Endothelial cell of umbilical vein (primary cell): Measurements from ENCODE around the gene TRIM2. TPM values are rescaled to one million over a fixed set of nuclear protein-coding genes. Genes with fewer than 3 reads are reported as not detected.

ENCODE experiments used
- BruUV-seq: library from RNA; stranded (reverse); fragments of 400-500 nt; replicated peaks from 2 replicates; lab custom pipeline; 2021; lab: Mats Ljungman, UMichigan
- CTCF ChIA-PET: fragments of 300-600, 350-600 bp; sonication (Branson Sonifier 250); formaldehyde crosslinking; loops from one replicate; lab custom pipeline; 2021; ENCODE audit warnings: antibody characterized with exemption, inconsistent platforms; lab: Charles Lee
- POLR2A ChIA-PET: fragments of 300-600, 350-600 bp; sonication (Branson Sonifier 250); formaldehyde crosslinking; loops from one replicate; lab custom pipeline; 2021; ENCODE audit warnings: antibody characterized with exemption, inconsistent platforms; lab: Charles Lee
- DNase-seq: peaks from one replicate; pipeline ENCODE4 v3.0.0-alpha.2; 2011; ENCODE audit warnings: low read depth, low spot score
- FAIRE-seq: peaks from 2 replicates; lab custom pipeline; 2011; peaks lifted over from hg19 to GRCh38; lab: Jason Lieb, UNC
- H2AFZ ChIP-seq: 2 replicates; pipeline ENCODE4 v1.6.0; 2012; ENCODE audit warnings: low read depth, low read length, control low read depth, inconsistent platforms
- H3K27ac ChIP-seq: 2 replicates; pipeline ENCODE4 v1.5.1; 2011; ENCODE audit warnings: low read depth, mild to moderate bottlenecking, control low read depth, low read length, moderate library complexity; ENCODE audit not compliant: insufficient read depth
- H3K27me3 ChIP-seq, 2 experiments: 2 replicates each; pipeline versions ENCODE4 v1.6.0 to v1.6.1; 2011; ENCODE audit warnings: low read length in 2 of 2, mixed read lengths in 1 of 2; ENCODE audit not compliant: control insufficient read depth in 2 of 2, insufficient read depth in 2 of 2
- H3K36me3 ChIP-seq, 2 experiments: 2 replicates in 1 of 2; 3 replicates in 1 of 2; pipeline ENCODE4 v1.5.1; 2011; ENCODE audit warnings: low read length in 2 of 2, mild to moderate bottlenecking in 1 of 2, moderate library complexity in 1 of 2; ENCODE audit not compliant: control insufficient read depth in 2 of 2, insufficient read depth in 2 of 2; ENCODE audit errors: extremely low read depth in 1 of 2
- H3K4me1 ChIP-seq: 3 replicates; pipeline ENCODE4 v1.5.1; 2011; ENCODE audit warnings: mild to moderate bottlenecking, low read length; ENCODE audit not compliant: control insufficient read depth, insufficient read depth; ENCODE audit errors: extremely low read depth
- H3K4me2 ChIP-seq: 2 replicates; pipeline ENCODE4 v1.6.1; 2011; ENCODE audit warnings: low read length, control low read depth, mixed read lengths; ENCODE audit not compliant: insufficient read depth
- H3K4me3 ChIP-seq, 3 experiments: fragments of 200-600 bp in 1 of 3; sonication (generic), shearing (Covaris generic) in 1 of 3; replicated peaks in 1 of 3; 2 replicates each; pipeline ENCODE4 v1.5.1; 2011 to 2016; ENCODE audit warnings: control low read depth in 3 of 3, low read length in 3 of 3, mild to moderate bottlenecking in 2 of 3, inconsistent platforms in 1 of 3, low read depth in 1 of 3, moderate library complexity in 1 of 3; ENCODE audit not compliant: insufficient read depth in 1 of 3
- H3K79me2 ChIP-seq: 2 replicates; pipeline ENCODE4 v1.6.0; 2012; ENCODE audit warnings: low read length, inconsistent platforms; ENCODE audit not compliant: control insufficient read depth, insufficient read depth
- H3K9ac ChIP-seq: replicated peaks from 2 replicates; pipeline ENCODE3; 2011; ENCODE audit warnings: low read length, control low read depth; ENCODE audit not compliant: insufficient read depth; ENCODE audit errors: extremely low read depth
- H3K9me1 ChIP-seq: replicated peaks from 3 replicates; pipeline ENCODE4 v1.6.0; 2011; ENCODE audit warnings: mild to moderate bottlenecking, low read length; ENCODE audit not compliant: control insufficient read depth, insufficient read depth; ENCODE audit errors: extremely low read depth
- H3K9me3 ChIP-seq: replicated peaks from 2 replicates; pipeline ENCODE4 v1.5.1; 2012; ENCODE audit warnings: low read length, inconsistent platforms; ENCODE audit not compliant: control insufficient read depth, insufficient read depth
- H4K20me1 ChIP-seq: replicated peaks from 2 replicates; pipeline ENCODE3; 2011; ENCODE audit warnings: mild to moderate bottlenecking, low read length; ENCODE audit not compliant: control insufficient read depth, insufficient read depth; ENCODE audit errors: extremely low read depth
- CTCF ChIP-seq, 2 donors: IDR thresholded peaks; 1 replicate in 1 of 2; 2 replicates in 1 of 2; pipeline ENCODE4 v1.5.1; 2011; ENCODE audit warnings: low read length in 2 of 2, mild to moderate bottlenecking in 2 of 2, moderate library complexity in 2 of 2, control low read depth in 1 of 2, inconsistent platforms in 1 of 2, low read depth in 1 of 2; ENCODE audit not compliant: insufficient read depth in 1 of 2; ENCODE audit errors: extremely low read depth in 1 of 2
- EZH2 ChIP-seq: IDR thresholded peaks from 2 replicates; pipeline ENCODE4 v1.6.1; 2012; ENCODE audit warnings: borderline replicate concordance, low read depth, mild to moderate bottlenecking, moderate library complexity, low read length, inconsistent platforms; ENCODE audit not compliant: severe bottlenecking
- FOS ChIP-seq: IDR thresholded peaks from 2 replicates; pipeline ENCODE4 v1.6.1; 2011; ENCODE audit warnings: mild to moderate bottlenecking, low read length, moderate library complexity, borderline replicate concordance; ENCODE audit not compliant: insufficient read depth
- GATA2 ChIP-seq: IDR thresholded peaks from 2 replicates; pipeline ENCODE4 v1.7.0; 2011; ENCODE audit warnings: low read depth, mild to moderate bottlenecking, moderate library complexity, mixed read lengths, low read length; ENCODE audit not compliant: insufficient read length, insufficient read depth
- JUN ChIP-seq: IDR thresholded peaks from 2 replicates; pipeline ENCODE4 v1.6.1; 2011; ENCODE audit warnings: borderline replicate concordance, low read depth; ENCODE audit not compliant: insufficient read length, insufficient read depth
- MAX ChIP-seq: IDR thresholded peaks from 2 replicates; pipeline ENCODE4 v1.6.1; 2011; ENCODE audit not compliant: insufficient read depth, insufficient read length
- MYC ChIP-seq: IDR thresholded peaks from one replicate; pipeline ENCODE4 v1.6.1; 2011; ENCODE audit warnings: mild to moderate bottlenecking, low read depth, low read length
- POLR2A ChIP-seq: IDR thresholded peaks from 2 replicates; pipeline ENCODE4 v1.6.1; 2012; ENCODE audit warnings: low read depth, mild to moderate bottlenecking, control low read depth, low read length
- POLR2AphosphoS5 ChIP-seq: IDR thresholded peaks from 2 replicates; pipeline ENCODE4 v1.6.1; 2012; ENCODE audit warnings: low read depth, mild to moderate bottlenecking, control low read depth, low read length, moderate library complexity; ENCODE audit not compliant: insufficient read depth
- dilution Hi-C: fragments of 300-500 bp; cut with MboI; formaldehyde crosslinking; loops from one replicate; pipeline ENCODE4 v1.15.0; 2019; ENCODE audit warnings: low sequenced_read_pairs; ENCODE audit not compliant: extremely low pct_ligation_motif_present
- intact Hi-C: fragments of 100-400 bp; cut with micrococcal nuclease; formaldehyde crosslinking; loops from one replicate; pipeline ENCODE4 v1.10.0; 2022
- polyA plus RNA-seq, 4 experiments: library from polyadenylated mRNA; depleted of rRNA in 3 of 4; stranded (reverse) in 3 of 4; unstranded in 1 of 4; fragments of >200 nt; gene quantifications; 2 replicates each; pipeline versions ENCODE4 v1.2.1 to v1.2.3, GENCODE V29; 2011 to 2012; ENCODE audit warnings: missing spikeins in 1 of 4
- total RNA-seq: library from RNA; stranded (reverse); gene quantifications from 2 replicates; pipeline ENCODE4 v1.2.3, GENCODE V29; 2021

TRIM2 gene
- total and polyA plus RNA-seq, 2 donors (not counting 3 experiments of a cell fraction or from before 2014, with no cell fraction given) = 6.8 to 19.7 TPM

- no TSS peak for BruUV-seq
- intact Hi-C loops (no loop called here), dilution Hi-C loops (no loop called here)
- Histone ChIP-seq H3K4me1 (no peaks in the 10 kb centered on the region), H3K79me2 (no peaks in the 10 kb centered on the region), H3K9ac (no peak overlapping the region), H3K9me1 (no peaks in the 10 kb centered on the region), H3K4me2 (no peak overlapping the region), H3K4me3 (no peak overlapping the region), H3K27me3 (no peaks in the 10 kb centered on the region), H2AFZ (no peak overlapping the region), H3K9me3 (no peaks in the 10 kb centered on the region), H3K36me3 (no peaks in the 10 kb centered on the region), H3K27ac (no peak overlapping the region), H4K20me1 (no peaks in the 10 kb centered on the region)
- no peak for TF ChIP-seq MAX
- TF ChIP-seq MYC = no peak
- no peak for TF ChIP-seq JUN
- no peak for TF ChIP-seq GATA2
- no peak for TF ChIP-seq POLR2A
- no peak for TF ChIP-seq FOS
- TF ChIP-seq EZH2 = no peak
- TF ChIP-seq CTCF (IDR thresholded peaks at IDR 0.05; ENCODE audit: extremely low read depth in 1 of 2, insufficient read depth in 1 of 2, low read depth in 1 of 2, low read length in 2 of 2) = no peak
- TF ChIP-seq POLR2AphosphoS5 = no peak
- no peak for FAIRE-seq
- DNase-seq = no peak
- POLR2A ChIA-PET = no interaction called here
- CTCF ChIA-PET = interaction anchor here (0.8 to 1.6 kb wide), 2 partner anchors 15 to 199 kb away, joined by 3 to 4 read pairs; no protein-coding TSS in a partner anchor
Observed at GRCh38 chr4:153375303-153375702, 171.1 kb downstream of the TRIM2 start.
